SK-N-SH treated with all-trans-retinoic acid at 6 μM for 48 hours (cell line): ENCODE data around the gene EHD4.

Experiments
- ATAC-seq: fragments of 200-7000 bp; cut with Tn5 transposase; 3 replicates; pipeline ENCODE4 v1.9.1; 2020; ENCODE audit warnings: mild to moderate bottlenecking, moderate library complexity
- BACH2 ChIP-seq: fragments of 250-450 bp; sonication (Bioruptor Pico); IDR thresholded peaks from 2 replicates; pipeline ENCODE4 v1.9.0; 2021; ENCODE audit warnings: mild to moderate bottlenecking, borderline replicate concordance
- CREB5 ChIP-seq: fragments of 250-450 bp; sonication (Bioruptor Pico); IDR thresholded peaks from 2 replicates; pipeline ENCODE4 v1.5.1; 2020; ENCODE audit warnings: low read depth, mild to moderate bottlenecking, moderate library complexity
- ESRRG ChIP-seq: fragments of 250-450 bp; sonication (Bioruptor Pico); IDR thresholded peaks from 2 replicates; pipeline ENCODE4 v1.6.1; 2021; ENCODE audit warnings: mild to moderate bottlenecking
- ISL1 ChIP-seq: fragments of 250-450 bp; sonication (Bioruptor Pico); IDR thresholded peaks from 2 replicates; pipeline ENCODE4 v2.1.2; 2022; ENCODE audit warnings: mild to moderate bottlenecking, moderate library complexity
- TCF4 ChIP-seq: fragments of 250-450 bp; sonication (Bioruptor Pico); IDR thresholded peaks from 2 replicates; pipeline ENCODE4 v1.8.0; 2021; ENCODE audit warnings: mild to moderate bottlenecking, moderate library complexity, borderline replicate concordance
- TOX ChIP-seq: fragments of 250-450 bp; sonication (Bioruptor Pico); IDR thresholded peaks from 2 replicates; pipeline ENCODE4 v1.8.0; 2021; ENCODE audit warnings: mild to moderate bottlenecking, moderate library complexity, borderline replicate concordance
- TSHZ2 ChIP-seq: fragments of 250-450 bp; sonication (Bioruptor Pico); IDR thresholded peaks from 2 replicates; pipeline ENCODE4 v1.5.0; 2020; ENCODE audit warnings: mild to moderate bottlenecking, moderate library complexity
- ZFP3 ChIP-seq: fragments of 250-450 bp; sonication (Bioruptor Pico); IDR thresholded peaks from 2 replicates; pipeline ENCODE4 v1.5.0; 2020; ENCODE audit warnings: mild to moderate bottlenecking, moderate library complexity
- ZFP30 ChIP-seq: fragments of 450-650 bp; formaldehyde crosslinking; IDR thresholded peaks from 2 replicates; pipeline ENCODE4 v1.5.0; 2022; ENCODE audit warnings: mild to moderate bottlenecking, moderate library complexity
- TF ChIP-seq, protein P1 (sequence below): fragments of 250-450 bp; sonication (Bioruptor Pico); IDR thresholded peaks from 2 replicates; pipeline ENCODE4 v1.5.1; 2021; ENCODE audit warnings: mild to moderate bottlenecking, moderate library complexity
- TF ChIP-seq, protein P2 (sequence below): fragments of 250-450 bp; sonication (Bioruptor Pico); IDR thresholded peaks from 2 replicates; pipeline ENCODE4 v1.8.0; 2020; ENCODE audit warnings: mild to moderate bottlenecking, moderate library complexity, borderline replicate concordance
- TF ChIP-seq, protein P3 (sequence below): fragments of 250-450 bp; sonication (Bioruptor Pico); IDR thresholded peaks from 2 replicates; pipeline ENCODE4 v1.8.0; 2021; ENCODE audit warnings: low read depth, mild to moderate bottlenecking, moderate library complexity, borderline replicate concordance

The EHD4 gene

DNA sequence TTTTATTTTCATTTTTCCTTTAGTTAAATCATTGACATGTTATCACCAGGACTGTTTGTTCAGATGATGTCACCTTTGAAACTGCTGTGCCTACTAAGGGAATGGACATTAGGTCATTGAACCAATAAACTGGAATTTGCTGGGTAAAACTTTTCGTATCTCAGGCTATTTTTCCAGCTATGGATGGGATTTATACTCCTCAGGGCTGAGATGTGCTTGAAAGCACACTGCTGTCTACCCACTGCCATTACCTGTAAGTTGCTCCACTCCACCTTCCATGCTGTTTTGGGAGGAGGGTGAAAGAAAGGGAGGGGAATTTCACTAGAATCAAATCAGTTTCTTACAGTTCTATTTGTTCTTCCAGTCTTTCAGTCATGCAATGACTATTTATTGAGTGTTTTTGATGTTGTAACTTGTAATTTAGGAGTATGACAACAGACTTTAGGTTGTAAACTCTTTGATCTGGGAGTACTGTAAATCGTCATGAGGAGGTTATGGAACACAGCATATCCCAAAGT, 11.3 kb downstream of the EHD4 start:
- no peak for ATAC-seq
- TF ChIP-seq ZFP3 (CRISPR knock-in tag) (no peak), ESRRG (CRISPR knock-in tag) (no peak), CREB5 (CRISPR knock-in tag) (no peak)

DNA sequence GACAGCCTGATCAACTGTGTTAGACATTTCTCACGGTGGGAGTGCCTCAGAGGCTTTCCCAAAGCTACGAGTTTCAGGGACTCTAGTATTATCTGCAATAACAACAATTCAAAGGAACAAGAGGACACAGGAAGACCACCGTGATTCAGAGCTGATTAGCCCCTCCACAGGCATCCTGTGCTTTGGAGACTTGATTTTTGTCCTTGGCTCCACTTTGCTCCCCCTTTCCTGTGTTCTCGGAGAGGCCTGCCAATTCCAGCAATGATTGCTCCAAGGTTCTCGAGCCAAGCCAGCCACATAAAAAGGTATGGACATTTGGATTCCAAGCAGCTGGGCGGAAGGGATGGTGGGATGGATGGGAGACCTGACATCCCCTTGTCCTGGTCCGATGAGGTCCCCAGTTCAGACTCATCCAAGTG, 14.3 kb downstream of the EHD4 start:
- ATAC-seq = no peak

GRCh38 chr15:41957021-41957897, 15.1 kb downstream of the EHD4 start:
- TF ChIP-seq, protein P1, sequence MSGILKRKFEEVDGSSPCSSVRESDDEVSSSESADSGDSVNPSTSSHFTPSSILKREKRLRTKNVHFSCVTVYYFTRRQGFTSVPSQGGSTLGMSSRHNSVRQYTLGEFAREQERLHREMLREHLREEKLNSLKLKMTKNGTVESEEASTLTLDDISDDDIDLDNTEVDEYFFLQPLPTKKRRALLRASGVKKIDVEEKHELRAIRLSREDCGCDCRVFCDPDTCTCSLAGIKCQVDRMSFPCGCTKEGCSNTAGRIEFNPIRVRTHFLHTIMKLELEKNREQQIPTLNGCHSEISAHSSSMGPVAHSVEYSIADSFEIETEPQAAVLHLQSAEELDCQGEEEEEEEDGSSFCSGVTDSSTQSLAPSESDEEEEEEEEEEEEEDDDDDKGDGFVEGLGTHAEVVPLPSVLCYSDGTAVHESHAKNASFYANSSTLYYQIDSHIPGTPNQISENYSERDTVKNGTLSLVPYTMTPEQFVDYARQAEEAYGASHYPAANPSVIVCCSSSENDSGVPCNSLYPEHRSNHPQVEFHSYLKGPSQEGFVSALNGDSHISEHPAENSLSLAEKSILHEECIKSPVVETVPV = no peak
- TF ChIP-seq, protein P2, sequence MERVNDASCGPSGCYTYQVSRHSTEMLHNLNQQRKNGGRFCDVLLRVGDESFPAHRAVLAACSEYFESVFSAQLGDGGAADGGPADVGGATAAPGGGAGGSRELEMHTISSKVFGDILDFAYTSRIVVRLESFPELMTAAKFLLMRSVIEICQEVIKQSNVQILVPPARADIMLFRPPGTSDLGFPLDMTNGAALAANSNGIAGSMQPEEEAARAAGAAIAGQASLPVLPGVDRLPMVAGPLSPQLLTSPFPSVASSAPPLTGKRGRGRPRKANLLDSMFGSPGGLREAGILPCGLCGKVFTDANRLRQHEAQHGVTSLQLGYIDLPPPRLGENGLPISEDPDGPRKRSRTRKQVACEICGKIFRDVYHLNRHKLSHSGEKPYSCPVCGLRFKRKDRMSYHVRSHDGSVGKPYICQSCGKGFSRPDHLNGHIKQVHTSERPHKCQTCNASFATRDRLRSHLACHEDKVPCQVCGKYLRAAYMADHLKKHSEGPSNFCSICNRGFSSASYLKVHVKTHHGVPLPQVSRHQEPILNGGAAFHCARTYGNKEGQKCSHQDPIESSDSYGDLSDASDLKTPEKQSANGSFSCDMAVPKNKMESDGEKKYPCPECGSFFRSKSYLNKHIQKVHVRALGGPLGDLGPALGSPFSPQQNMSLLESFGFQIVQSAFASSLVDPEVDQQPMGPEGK (CRISPR knock-in tag) = no peak
- TF ChIP-seq TOX (no peak), TSHZ2 (CRISPR knock-in tag) (no peak), ESRRG (CRISPR knock-in tag) (no peak)
- TF ChIP-seq, protein P3, sequence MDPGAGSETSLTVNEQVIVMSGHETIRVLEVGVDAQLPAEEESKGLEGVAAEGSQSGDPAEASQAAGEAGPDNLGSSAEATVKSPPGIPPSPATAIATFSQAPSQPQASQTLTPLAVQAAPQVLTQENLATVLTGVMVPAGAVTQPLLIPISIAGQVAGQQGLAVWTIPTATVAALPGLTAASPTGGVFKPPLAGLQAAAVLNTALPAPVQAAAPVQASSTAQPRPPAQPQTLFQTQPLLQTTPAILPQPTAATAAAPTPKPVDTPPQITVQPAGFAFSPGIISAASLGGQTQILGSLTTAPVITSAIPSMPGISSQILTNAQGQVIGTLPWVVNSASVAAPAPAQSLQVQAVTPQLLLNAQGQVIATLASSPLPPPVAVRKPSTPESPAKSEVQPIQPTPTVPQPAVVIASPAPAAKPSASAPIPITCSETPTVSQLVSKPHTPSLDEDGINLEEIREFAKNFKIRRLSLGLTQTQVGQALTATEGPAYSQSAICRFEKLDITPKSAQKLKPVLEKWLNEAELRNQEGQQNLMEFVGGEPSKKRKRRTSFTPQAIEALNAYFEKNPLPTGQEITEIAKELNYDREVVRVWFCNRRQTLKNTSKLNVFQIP = no peak
- no peak for ATAC-seq

More for the DNA sequence above, 14.3 kb downstream of the EHD4 start:
- TF ChIP-seq ISL1 (CRISPR knock-in tag) (no peak), BACH2 (CRISPR knock-in tag) (no peak), TCF4 (no peak), ZFP30 (CRISPR knock-in tag) (no peak)
- TF ChIP-seq, protein P1 = no peak
- TF ChIP-seq, protein P3 = no peak
